Neural cell (in vitro differentiated cells): ENCODE measurements around the gene FAM187B.

ENCODE experiments used
- SMC3 ChIP-seq: fragments of 450-650 bp; conservative IDR thresholded peaks from 2 replicates; pipeline ENCODE4 v1.6.1; 2014; ENCODE audit warnings: antibody characterized with exemption, mild to moderate bottlenecking, moderate library complexity; ENCODE audit not compliant: poor library complexity
- TAF1 ChIP-seq: IDR thresholded peaks from 2 replicates; pipeline ENCODE4 v1.6.1; 2012; ENCODE audit warnings: low read depth
- TF ChIP-seq, protein P1 (sequence below): fragments of 450-650 bp; IDR thresholded peaks from 2 replicates; pipeline ENCODE4 v1.5.1; 2014; ENCODE audit warnings: antibody characterized with exemption, mild to moderate bottlenecking, moderate library complexity; ENCODE audit not compliant: poor library complexity, severe bottlenecking

DNA sequence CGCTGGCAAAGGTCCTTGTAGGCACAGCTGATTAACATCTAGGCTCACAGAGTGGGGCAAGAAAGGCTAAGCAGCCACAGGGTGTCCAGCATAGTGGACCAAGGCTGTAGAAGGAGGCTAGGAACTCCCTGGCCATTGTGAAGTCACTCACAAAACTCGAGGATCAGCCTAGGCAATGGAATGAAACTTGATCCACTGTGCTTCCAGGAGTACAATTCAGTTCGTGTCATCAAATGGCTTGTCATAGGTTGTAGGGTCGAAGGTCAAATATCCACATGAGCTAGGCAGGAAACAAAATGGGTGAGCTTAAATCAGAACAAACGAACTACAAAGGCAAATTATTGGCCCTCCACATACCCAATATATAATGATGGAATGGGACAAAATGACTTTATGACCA, 4.4 kb upstream of the FAM187B start:
- TF ChIP-seq, protein P1, sequence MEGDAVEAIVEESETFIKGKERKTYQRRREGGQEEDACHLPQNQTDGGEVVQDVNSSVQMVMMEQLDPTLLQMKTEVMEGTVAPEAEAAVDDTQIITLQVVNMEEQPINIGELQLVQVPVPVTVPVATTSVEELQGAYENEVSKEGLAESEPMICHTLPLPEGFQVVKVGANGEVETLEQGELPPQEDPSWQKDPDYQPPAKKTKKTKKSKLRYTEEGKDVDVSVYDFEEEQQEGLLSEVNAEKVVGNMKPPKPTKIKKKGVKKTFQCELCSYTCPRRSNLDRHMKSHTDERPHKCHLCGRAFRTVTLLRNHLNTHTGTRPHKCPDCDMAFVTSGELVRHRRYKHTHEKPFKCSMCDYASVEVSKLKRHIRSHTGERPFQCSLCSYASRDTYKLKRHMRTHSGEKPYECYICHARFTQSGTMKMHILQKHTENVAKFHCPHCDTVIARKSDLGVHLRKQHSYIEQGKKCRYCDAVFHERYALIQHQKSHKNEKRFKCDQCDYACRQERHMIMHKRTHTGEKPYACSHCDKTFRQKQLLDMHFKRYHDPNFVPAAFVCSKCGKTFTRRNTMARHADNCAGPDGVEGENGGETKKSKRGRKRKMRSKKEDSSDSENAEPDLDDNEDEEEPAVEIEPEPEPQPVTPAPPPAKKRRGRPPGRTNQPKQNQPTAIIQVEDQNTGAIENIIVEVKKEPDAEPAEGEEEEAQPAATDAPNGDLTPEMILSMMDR = no peak
- TF ChIP-seq SMC3 = no peak
- no peak for TF ChIP-seq TAF1
